GM19025 (cell line): ENCODE results near the gene CNTNAP5.

Source experiments
- ATAC-seq: cut with Tn5 transposase; IDR thresholded peaks from one replicate; pipeline ENCODE4 v1.9.1; 2021; ENCODE audit warnings: mild to moderate bottlenecking, low read depth, moderate library complexity; ENCODE audit not compliant: unreplicated experiment

CNTNAP5 gene

DNA sequence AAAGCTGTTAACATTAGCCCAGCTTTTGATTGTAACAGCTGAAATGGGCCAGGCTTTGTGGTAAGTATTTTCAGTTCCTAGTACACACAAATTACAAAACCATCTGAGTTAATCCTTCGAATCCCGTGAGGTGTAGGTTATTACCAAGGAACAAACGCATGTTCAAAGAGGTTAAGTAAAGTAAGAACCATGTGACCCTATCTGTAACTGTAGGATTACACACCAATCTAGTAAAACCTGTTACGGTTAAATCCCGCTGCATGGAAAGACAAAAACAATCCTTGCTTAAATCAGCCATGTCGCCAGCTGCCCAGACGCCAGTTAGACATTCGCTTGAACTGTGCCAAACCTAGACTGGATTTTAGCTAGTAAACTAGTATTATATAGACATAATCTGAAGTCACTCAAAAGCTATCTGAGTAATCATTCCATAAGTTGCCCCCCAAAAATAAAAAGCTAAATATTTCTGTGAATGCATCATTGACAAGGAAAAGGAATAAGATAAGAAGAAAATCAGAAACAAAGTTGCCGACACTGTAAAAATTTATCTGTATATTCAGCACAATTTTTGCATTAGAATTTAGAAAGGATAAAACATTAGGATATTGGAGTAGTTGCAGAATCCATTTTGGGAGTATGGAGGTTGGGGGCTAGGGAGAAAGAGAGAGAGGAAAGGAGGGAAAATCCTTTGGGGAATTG is 638.0 kb downstream of the CNTNAP5 start:
- ATAC-seq, result no peak

DNA sequence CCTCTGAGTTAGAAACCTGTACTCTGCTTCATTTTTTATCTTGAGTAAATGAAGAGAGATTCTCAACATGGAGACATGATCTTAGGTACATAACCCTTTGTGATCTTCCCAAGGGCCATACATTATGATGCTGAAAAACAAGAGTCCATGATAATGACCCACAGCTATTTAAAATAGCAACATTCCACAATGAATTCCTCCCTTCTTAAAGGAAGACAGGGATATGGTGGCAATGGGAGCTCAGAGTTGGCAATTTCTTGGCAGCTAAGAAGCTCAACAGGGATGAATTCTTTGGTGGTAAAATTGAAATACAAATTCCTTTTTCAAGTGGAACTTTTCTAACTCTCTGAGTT is 638.5 kb downstream of the CNTNAP5 start:
- ATAC-seq, result no peak

DNA sequence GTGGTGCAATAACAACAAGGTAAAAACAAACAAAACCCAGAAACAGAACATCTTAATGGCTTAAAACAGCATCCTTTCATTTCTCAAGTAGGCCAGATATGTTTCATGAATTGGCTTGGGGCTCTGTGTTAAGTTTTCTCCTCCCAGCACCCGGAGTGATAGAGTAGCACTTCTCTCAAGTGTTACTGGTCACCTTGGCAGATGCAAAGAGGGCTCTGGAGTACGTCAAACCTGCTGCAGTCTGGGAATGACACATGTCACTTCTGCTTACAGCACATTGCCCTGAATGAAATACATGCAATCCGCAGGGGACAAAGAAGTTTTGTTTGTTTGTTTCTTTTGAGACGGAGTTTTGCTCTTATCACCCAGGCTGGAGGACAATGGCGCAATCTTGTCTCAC is 639.3 kb downstream of the CNTNAP5 start:
- no peak for ATAC-seq

DNA sequence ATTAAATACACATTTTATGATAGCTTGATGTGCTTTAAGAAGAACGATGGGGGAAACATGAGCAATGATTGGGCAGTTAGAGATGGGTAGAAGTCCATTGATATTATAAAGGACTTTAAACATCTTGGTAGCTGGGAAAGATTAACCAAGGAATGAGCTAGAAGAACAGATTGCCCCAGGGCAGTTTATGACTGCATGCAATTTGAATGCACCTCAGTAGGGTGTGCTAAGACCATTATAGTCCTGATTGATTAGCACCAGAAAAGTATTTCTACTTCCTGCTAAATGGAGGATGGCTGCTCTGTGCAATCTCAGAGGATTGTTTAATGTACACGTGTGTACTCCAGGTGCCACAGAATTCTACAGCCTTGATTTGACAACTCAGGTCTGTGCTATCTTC is 641.9 kb downstream of the CNTNAP5 start:
- no peak for ATAC-seq

DNA sequence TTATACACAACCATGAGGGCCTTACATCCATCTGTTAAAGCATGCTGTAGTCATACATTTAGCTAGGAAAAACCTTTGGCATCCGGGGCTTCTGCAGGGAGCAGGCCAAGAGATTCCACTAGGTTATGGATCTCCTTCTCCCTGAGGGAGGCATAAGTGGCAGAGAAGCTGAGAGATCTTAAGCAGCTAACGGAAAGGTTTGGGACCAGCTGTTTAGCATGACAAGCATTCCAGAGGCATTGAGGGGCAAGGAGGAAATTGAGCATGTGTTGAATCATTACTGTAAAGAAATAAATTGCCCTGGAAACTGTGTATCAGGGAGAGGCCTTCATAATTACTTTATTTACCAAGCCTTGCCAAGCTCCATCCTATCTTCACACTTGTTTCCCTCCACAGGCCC is 643.1 kb downstream of the CNTNAP5 start:
- no peak for ATAC-seq

DNA sequence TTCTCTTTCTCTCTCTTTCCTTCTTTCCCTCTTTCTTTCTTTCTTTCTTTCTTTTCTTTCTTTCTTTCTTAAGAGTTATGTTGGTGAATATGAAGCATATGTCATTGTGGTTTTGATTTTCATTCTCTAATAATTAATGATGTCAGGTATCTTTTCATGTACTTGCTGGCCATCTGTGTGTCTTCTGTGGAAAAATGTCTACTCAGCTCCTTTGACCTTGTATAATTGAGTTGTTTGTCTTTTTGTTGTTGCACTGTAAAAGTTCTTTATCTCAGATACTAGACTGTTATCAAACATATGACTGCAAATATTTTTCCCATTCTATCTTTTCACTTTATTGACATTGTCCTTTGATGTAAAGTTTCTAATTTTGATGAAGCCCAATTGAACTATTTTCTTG is 645.1 kb downstream of the CNTNAP5 start:
- no peak for ATAC-seq

DNA sequence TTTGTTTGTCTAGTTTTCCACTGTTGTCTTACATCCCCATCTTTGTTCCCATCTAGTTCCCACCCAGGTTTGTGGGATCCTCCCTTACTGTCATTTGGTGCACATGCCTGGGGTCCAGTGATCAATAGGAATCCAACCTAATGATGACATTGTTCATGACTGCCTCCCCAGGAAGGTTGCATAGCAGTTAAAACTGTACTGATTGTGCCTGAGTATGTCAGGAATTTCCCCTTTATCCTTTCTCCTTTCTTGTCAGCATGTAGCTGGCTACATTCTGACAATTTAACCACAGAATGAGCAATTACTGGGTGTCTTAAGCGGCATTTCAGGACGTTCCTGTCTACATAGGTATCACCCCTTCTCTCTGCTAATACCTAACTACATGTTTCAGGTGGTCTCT is 653.0 kb downstream of the CNTNAP5 start:
- ATAC-seq, result no peak

DNA sequence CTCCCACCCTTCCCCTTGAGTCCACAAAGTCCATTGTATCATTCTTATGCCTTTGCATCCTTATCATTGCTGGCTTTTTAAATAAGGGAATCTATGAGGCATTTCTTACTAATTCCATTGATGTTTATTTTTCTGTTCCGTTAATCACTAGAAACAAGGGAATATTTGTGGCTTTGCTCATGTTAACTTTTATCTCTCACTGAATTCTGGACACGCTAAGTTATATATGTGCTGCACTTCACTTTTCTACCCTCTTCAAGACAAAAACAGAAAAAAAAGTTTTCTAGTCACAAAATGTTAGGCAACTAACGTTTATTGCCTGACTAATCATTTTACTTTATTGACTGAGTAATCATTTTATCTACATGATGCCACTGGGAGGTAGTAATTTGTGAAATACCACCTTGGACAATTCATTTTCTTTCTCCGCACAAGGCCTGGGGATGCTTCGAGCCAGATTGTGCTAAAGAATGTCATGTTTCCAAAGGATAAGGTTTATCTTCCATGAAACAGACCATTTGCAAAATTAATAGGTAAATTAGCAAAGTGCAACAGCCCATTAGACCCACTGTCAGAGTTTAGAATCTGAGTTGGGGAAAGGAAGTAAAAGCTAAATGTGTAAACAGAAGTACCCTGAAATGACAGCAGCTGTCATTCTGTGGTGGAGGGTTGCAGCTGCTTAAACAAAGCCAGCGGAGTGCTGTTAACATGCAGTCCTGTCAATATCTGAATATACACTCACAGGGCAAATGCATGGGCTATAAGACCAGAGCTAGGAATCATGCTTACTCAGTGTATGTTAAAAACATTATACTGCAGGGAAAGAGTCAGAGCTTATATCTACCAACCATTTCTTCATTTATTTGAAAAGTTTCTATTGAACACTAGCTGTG is 658.7 kb downstream of the CNTNAP5 start:
- no peak for ATAC-seq

DNA sequence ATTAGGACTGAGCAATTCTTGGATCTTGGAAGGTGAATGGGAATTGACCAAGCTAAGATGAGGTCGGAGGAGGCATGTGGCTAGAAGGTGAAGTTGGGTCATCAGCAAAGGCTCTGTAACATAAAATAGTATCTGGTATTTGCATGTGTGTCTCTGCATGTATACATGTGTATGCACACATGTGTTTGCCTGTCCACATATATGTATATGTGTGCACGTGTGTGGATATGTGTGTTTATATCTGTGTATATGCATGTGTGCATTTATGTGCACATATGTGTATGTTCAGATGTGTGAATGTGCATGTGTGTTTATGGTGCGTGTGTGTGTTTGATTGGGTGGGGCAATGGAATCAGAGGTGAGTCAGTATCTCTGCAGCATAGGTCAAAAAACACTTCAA is 664.3 kb downstream of the CNTNAP5 start:
- no peak for ATAC-seq

DNA sequence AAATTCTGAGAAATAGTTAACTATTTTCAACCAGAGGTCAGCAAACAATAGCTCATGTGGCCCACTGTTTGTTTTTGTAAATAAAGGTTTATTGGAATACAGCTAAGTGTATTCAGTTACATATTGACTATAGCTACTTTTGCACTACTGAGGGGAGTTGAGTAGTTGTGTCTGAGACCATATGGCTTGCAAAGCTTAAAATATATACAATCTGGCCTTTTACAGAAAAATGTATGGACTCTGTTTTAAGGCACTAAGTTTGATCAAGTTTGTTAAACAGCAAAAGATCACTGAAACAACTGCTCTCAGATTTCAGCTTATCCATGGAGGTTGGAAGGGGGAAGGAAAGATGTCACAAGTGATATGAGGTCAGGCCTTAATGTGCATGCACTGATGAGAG is 667.1 kb downstream of the CNTNAP5 start:
- no peak for ATAC-seq

DNA sequence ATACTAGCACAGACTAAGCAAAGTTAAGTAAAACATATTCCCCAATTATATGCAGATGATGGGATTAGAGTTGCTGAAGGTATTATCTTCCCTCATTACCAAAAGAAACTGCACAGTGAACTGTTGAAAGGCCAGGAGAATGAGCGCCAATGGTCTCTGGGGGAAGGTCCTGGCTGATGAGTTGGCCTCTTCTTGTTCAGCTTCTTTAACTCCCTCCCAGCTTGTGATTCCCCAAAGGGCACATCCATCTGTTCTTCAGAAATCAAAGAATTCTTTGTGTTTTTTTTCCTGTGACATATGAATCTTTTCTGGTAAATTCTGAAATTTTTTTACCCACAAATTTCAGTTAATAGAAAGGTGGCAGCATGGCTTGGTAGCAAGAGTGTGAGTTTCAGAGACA is 667.6 kb downstream of the CNTNAP5 start:
- ATAC-seq, result no peak

DNA sequence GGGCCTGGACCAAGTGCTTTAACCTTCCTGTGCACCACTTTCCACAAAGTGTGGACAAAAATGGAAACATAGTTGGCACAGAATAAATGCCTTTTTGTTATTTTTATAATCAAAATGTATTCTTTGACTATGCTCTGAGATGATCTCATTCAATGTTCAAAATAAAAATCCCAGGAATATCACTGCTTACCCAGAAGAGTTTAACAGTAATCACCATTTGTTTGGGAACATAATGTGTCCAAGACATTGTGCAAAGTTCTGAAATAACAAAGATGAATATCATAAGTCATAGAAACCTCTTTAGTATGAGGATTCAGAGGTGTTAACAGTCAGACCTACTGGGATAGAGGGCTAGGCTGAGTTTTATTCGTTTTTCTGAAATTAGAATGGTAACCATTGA is 668.1 kb downstream of the CNTNAP5 start:
- no peak for ATAC-seq

DNA sequence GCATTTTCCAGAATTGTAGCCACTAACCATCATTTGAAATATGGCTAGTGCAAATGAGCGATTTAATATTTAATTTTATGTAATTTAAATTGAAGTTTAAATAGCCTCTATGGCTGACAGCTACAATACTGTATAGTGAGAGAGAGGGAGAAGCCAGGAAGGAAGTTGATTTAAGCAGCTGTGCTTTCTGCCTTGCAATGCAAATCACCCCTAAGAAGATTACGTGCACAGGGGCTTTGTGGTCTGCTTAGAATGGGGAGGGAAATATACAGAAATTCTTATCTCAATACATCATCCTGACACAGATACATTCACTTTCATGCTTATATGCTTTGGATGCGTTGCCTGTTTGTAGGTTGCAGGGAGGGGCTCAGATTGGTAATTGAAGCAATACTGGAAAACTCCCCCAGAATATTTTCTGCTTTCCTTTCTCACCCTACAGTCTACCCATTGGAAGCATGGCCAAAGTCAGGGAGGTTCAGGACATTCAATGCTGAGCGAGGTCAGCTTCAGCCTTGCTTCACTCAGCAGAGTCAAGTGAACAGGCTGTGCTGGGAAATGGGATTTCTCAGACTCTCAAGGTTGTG is 674.0 kb downstream of the CNTNAP5 start:
- no peak for ATAC-seq

DNA sequence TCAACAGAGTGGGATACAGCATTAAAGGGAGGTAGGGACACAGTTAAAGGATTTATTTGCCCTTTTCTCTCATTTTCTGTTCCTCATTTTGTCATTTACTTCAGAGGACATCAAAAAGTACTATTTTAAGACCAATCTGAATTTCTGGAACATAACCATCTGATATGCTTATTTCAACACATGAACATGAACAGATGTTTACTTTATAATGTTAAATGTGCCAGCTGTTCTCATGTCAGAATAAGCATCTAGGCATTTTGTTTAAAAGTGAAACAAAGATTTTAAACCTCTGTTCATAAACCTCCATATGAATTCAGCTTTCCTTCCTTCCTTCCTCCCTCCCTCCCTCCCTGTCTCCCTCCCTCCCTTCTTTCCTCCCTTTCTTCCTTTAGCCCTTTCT is 677.7 kb downstream of the CNTNAP5 start:
- ATAC-seq, result no peak

DNA sequence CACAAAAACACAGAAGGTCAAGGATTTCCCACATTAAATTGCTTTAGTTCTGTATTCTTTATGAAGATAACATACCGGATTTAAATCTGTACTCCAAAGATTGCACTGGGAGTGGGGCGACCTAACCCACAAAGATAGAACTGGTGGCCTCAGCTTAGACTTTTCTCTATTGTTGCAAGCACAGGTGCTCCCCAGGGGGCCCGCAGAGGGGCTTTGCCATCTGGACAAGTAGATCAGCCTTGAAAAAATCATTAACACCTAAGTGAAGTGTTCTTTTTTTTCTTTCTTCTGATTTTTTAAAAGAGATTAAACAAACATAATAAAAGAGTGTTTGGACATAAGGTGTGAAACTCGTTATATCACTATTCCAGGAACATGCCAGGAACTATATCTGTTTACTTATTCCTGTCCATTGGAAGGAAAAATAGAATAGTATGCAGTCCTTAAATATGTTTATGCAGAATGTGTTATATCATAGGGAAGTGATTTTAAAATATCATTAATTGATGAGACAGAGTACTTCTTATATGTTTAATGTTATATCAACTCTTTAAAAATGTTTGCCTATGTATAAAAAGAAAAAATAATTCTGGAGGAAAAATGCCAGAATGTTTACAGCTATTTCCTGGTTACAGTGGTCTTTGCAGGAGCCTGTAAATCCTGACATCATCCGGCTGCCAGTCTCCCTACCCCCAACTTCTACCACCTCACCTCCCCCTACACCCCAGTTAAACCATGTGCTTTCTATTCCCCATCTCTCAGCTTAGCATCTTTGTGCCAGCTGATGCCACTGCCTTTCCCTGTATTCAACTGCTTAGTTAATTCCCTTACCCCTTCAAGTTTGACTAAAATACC is 679.2 kb downstream of the CNTNAP5 start:
- no peak for ATAC-seq

DNA sequence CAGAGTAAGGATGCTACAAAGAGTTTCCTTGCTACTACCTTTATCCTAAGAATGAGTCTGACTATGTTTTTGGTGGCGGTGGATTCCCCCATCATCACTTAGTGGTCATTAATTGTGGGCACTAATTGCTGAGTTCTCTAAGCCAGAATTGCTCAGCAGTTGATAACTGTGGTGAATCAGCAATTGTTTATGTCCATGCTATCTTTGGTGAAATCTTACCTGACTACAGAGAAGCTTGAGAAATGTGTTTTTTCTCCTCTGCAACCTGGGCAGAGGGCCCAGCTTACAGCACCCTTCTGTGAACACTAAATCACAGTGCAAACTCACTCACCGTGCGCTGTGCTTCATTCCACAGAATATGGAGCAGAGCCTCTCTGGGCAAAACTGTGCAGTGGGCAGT is 683.6 kb downstream of the CNTNAP5 start:
- no peak for ATAC-seq

DNA sequence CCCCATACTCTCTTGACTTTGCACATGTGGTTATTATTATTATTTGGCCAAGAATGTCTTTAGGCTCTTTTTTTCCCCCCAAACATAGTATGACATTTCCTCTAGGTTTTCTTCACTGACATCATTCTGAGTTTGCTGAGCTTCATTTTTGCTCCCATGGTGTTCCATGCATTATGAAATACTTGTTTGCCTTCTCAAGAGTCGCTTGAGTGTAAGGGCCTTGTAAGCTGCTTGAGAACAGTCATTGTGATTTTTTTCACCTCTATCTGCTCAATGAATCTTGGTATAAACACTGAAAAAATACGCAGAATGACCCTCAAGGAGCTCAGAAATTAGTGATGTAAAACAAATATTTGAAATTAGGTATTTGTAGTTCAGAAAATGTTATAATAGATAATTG is 688.9 kb downstream of the CNTNAP5 start:
- no peak for ATAC-seq

DNA sequence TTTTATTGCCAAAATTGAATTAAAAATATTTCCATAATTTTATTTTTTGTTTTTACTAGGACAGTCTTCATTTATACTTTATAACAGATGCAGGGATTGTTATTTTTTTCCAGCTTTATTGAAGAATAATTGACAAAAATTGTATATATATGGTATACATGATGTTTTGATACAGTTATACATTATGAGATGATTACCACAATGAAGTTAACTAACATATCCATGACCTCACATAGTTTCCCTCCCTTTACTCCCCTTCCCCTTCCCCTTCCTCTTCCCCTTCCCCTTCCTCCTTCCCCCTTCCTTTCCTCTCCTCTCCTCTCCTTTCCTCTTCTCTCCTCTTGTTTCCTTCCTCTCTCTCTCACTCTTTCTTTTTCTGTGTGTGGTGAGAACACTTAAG is 700.1 kb downstream of the CNTNAP5 start:
- no peak for ATAC-seq

DNA sequence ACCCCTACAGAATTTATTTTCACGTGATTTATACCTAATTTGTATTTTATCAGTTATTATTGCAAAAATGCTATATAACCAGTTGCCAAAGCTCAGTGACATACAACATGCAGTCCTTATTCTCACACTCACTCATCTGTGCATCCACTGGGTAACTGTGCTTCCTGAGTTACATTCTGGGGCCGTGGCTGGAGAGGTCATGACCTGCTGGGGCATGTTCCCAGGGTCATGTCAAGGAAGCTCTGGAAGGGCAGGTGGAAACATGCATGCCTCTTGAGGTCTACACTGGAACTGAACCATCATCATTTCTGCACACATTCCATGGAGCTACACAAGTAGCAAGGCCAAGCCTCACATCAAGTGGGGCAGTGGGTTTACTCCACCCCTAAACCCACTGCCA is 715.5 kb downstream of the CNTNAP5 start:
- ATAC-seq, result no peak

DNA sequence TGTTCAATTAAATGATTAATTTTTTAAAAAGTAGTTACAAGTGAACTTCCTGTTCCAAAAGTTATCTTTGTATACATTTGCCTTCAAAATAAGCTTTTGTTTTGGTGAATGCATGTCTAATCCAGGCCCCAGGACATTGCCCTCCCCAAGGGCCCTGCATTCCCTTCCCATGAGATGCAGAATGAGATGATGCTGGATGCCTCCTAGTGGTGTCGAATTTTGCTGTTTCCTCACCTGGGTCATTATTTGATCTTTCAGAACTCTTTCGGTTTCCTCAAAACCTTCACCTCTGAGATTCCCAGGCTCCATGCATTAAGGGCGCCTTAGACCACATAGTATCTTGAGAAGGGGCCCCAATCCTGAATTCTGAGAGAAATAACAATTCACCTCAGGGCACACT is 728.8 kb downstream of the CNTNAP5 start:
- ATAC-seq, result no peak

DNA sequence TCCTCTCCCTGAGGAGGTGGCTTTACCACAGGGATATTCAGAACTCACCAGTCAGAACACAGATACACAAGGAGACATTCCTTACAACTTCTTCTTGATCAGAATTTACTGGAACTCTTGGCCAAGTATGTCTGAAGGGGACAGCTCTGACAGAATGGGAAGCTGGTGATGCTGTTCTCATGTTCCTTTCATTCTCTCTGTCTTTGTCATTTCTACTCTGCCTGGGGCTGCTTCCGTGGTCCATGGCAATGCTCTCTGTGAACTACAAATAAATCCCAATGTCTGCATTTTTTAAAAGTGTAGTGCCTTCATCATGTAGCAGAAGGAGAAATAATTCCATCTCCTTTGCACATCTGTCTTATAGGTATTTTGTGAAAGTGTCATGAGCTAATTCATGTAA is 730.3 kb downstream of the CNTNAP5 start:
- ATAC-seq, result no peak
